GM12878 (cell line): ENCODE measurements around the gene PRR29. TPM values are rescaled to one million over a fixed set of nuclear protein-coding genes. Genes with fewer than 3 reads are reported as not detected.

Experiments used
- BCLAF1 ChIP-seq: fragments of 450-650 bp; IDR thresholded peaks from 2 replicates; pipeline ENCODE4 v1.6.1; 2017; ENCODE audit warnings: antibody characterized with exemption, mild to moderate bottlenecking, moderate library complexity
- EP300 ChIP-seq, 2 experiments: fragments of 150-350 bp in 1 of 2; IDR thresholded peaks; 2 replicates each; pipeline ENCODE4 v1.6.1; 2011 to 2012; ENCODE audit warnings: low read depth in 2 of 2, low read length in 2 of 2, borderline replicate concordance in 1 of 2, improper control_type of control experiment in 1 of 2, inconsistent platforms in 1 of 2; ENCODE audit not compliant: control insufficient read depth in 1 of 2
- POU2F2 ChIP-seq: IDR thresholded peaks from 3 replicates; pipeline ENCODE4 v1.6.1; 2011; ENCODE audit warnings: low read depth, mild to moderate bottlenecking, low read length, borderline replicate concordance
- RBBP5 ChIP-seq: fragments of 200-600 bp; sonication (generic); conservative IDR thresholded peaks from 2 replicates; pipeline ENCODE4 v1.6.1; 2016
- ZNF622 ChIP-seq: fragments of 450-650 bp; IDR thresholded peaks from 2 replicates; pipeline ENCODE4 v1.6.1; 2017; ENCODE audit warnings: mild to moderate bottlenecking, inconsistent platforms
- polyA plus RNA-seq, 11 experiments: library from polyadenylated mRNA; depleted of rRNA in 4 of 11; unstranded in 6 of 11; stranded (reverse) in 5 of 11; fragments of >200 nt; fragmentation: Nextera tagmentation in 4 of 11; fragmentation: Illumina TruSeq in 1 of 11; extraction: Ambion mirVana in 4 of 11; extraction: Trizol in 1 of 11; gene quantifications; 1 replicate in 1 of 11; 2 replicates in 10 of 11; pipeline versions ENCODE4 v1.2.1 to v1.2.3, GENCODE V29; 2011 to 2016; ENCODE audit warnings: inconsistent platforms in 2 of 11, missing spikeins in 2 of 11, low read depth in 1 of 11
- total RNA-seq, 4 experiments: library from RNA; depleted of rRNA in 3 of 4; stranded (reverse); fragments of >200 nt in 3 of 4; fragmentation: Illumina TruSeq in 1 of 4; extraction: Trizol in 1 of 4; gene quantifications; 2 replicates each; pipeline versions ENCODE4 v1.2.1 to v1.2.3, GENCODE V29; 2013 to 2021
- TF ChIP-seq, protein P1 (sequence below): IDR thresholded peaks from 2 replicates; pipeline ENCODE4 v1.6.1; 2012; ENCODE audit warnings: low read depth, low read length, improper control_type of control experiment
- TF ChIP-seq, protein P2 (sequence below): fragments of 450-650 bp; formaldehyde crosslinking; IDR thresholded peaks from 2 replicates; pipeline ENCODE4 v1.4.0; 2022; ENCODE audit warnings: mild to moderate bottlenecking, moderate library complexity

Gene PRR29
- total and polyA plus RNA-seq, 10 of the 15 experiments (the other 5 are each of a cell fraction or from before 2014, with no cell fraction given) = 0.01 to 2.4 (median 0.18) TPM; not detected in 3

GRCh38 chr17:64022611-64023063 lies 24.5 kb downstream of the PRR29 start (continued):
- no peak for TF ChIP-seq EP300 (IDR thresholded peaks at IDR 0.05; ENCODE audit: borderline replicate concordance in 1 of 2, control insufficient read depth in 1 of 2, low read depth in 2 of 2, low read length in 2 of 2)
- TF ChIP-seq POU2F2 = no peak
- TF ChIP-seq ZNF622 = no peak
- TF ChIP-seq RBBP5 = no peak
- no peak for TF ChIP-seq BCLAF1
- TF ChIP-seq, protein P1, sequence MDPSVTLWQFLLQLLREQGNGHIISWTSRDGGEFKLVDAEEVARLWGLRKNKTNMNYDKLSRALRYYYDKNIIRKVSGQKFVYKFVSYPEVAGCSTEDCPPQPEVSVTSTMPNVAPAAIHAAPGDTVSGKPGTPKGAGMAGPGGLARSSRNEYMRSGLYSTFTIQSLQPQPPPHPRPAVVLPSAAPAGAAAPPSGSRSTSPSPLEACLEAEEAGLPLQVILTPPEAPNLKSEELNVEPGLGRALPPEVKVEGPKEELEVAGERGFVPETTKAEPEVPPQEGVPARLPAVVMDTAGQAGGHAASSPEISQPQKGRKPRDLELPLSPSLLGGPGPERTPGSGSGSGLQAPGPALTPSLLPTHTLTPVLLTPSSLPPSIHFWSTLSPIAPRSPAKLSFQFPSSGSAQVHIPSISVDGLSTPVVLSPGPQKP = no peak
- TF ChIP-seq, protein P2, sequence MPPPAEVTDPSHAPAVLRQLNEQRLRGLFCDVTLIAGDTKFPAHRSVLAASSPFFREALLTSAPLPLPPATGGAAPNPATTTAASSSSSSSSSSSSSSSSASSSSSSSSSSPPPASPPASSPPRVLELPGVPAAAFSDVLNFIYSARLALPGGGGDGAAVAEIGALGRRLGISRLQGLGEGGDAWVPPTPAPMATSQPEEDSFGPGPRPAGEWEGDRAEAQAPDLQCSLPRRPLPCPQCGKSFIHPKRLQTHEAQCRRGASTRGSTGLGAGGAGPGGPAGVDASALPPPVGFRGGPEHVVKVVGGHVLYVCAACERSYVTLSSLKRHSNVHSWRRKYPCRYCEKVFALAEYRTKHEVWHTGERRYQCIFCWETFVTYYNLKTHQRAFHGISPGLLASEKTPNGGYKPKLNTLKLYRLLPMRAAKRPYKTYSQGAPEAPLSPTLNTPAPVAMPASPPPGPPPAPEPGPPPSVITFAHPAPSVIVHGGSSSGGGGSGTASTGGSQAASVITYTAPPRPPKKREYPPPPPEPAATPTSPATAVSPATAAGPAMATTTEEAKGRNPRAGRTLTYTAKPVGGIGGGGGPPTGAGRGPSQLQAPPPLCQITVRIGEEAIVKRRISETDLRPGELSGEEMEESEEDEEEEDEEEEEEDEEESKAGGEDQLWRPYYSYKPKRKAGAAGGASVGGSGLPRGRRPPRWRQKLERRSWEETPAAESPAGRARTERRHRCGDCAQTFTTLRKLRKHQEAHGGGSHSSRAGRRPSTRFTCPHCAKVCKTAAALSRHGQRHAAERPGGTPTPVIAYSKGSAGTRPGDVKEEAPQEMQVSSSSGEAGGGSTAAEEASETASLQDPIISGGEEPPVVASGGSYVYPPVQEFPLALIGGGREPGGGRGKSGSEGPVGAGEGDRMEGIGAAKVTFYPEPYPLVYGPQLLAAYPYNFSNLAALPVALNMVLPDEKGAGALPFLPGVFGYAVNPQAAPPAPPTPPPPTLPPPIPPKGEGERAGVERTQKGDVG (CRISPR knock-in tag) = no peak
- TF ChIP-seq, all 136 proteins: peak for 0
